Stomach smooth muscle (tissue), 2 donors: ENCODE results near the gene DIRAS1.

ENCODE experiments used
- H3K27ac ChIP-seq: one replicate; pipeline ENCODE4 v1.7.0; 2013; ENCODE audit warnings: mild to moderate bottlenecking, low read length, inconsistent platforms
- H3K27me3 ChIP-seq, 2 donors: one replicate each; pipeline ENCODE4 v1.7.0; 2013; ENCODE audit warnings: low read length in 2 of 2; ENCODE audit not compliant: insufficient read depth in 2 of 2, control insufficient read depth in 1 of 2
- H3K36me3 ChIP-seq, 2 donors: one replicate each; pipeline ENCODE4 v1.7.0; 2013; ENCODE audit warnings: low read length in 2 of 2; ENCODE audit not compliant: control insufficient read depth in 2 of 2, insufficient read depth in 2 of 2
- H3K4me1 ChIP-seq: one replicate; pipeline ENCODE4 v1.7.0; 2013; ENCODE audit warnings: low read length; ENCODE audit not compliant: control insufficient read depth, insufficient read depth
- H3K4me3 ChIP-seq, 2 donors: one replicate each; pipeline ENCODE4 v1.7.0; 2013; ENCODE audit warnings: low read length in 2 of 2
- H3K9ac ChIP-seq, 2 donors: one replicate each; pipeline ENCODE4 v1.7.0; 2013; ENCODE audit warnings: low read length in 2 of 2, mild to moderate bottlenecking in 1 of 2
- H3K9me3 ChIP-seq, 2 donors: one replicate each; pipeline ENCODE4 v1.7.0; 2013; ENCODE audit warnings: low read length in 2 of 2; ENCODE audit not compliant: control insufficient read depth in 2 of 2
- donor health status: healthy.
- donor health status: Pancreatic carcinoma.

DIRAS1 gene

DNA sequence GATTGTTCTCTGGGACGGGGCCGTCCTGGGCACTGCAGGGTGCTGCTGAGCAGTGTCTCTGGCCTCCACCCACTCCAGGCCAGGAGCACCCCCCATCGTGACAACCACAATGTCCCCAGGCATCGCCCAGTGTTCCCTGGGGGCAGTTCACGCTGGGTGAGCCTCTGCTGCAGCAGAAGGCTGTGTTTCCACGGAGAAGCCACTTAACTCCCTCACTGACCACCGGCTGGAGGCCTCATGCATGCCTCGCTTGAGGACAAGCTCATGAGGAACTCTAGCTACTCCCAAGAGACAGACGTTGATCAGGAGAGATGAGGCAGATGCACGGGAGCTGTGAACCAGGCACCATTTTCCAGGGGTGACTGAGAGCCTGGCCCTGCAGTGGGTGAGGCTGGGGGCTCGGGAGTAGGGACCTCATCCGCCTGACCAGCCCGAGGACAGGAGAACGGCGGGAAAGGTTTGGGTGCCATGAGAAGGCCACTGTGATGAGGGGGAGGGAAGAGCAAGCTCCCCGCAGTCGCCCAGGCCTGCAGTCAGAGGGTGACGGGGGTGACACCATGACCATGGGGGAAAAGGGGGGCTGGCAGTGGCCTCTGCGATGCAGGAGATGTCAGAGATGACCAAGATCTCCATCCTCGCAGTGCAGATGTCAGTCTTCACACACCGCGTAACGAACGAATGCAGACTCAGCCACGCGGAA lies 13.6 kb upstream of the DIRAS1 start:
- Histone ChIP-seq H3K9ac (no peak overlapping the region), H3K27me3 (no peaks in the 10 kb centered on the region), H3K4me1 (peaks cover 15% of the 10 kb centered on the region), H3K36me3 (peaks cover 8 to 12% of the 10 kb centered on the region in 2 donors), H3K4me3 (no peak overlapping the region), H3K27ac (no peak overlapping the region), H3K9me3 (no peaks in the 10 kb centered on the region)

DNA sequence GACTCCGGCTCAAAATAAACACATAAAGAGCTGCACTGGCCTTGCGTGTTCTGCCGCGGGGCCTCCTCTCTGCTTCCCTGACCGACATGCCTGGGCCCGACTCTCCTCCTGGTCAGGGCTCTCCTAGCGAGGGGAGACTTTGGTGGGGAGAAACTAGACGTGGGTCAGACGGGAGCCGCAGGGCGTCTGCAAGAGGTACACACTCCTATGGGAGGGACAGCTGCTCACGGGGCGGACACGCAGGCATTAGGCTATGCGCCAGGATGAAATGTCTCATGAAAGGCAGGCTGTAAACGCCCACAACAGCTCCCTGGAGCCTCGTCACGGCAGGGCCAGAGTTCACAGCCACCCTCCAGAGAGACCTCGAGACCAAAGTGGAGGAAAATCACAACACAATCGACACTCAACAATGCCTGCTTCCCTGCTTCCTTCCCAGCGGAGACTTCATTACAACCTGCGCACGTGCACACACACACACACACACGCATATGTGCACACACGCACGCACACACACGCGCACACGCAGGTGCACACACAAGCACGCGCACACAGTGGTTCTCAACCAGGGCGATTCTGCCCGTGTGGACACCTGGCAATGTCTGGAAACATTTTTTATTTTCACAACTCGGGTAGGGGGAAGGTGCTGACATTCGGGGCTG lies 12.9 kb upstream of the DIRAS1 start:
- Histone ChIP-seq H3K9me3 (no peaks in the 10 kb centered on the region), H3K4me3 (no peak overlapping the region), H3K4me1 (peaks cover 8% of the 10 kb centered on the region), H3K27ac (no peak overlapping the region), H3K27me3 (no peaks in the 10 kb centered on the region), H3K36me3 (peaks cover 8 to 12% of the 10 kb centered on the region in 2 donors), H3K9ac (no peak overlapping the region)

DNA sequence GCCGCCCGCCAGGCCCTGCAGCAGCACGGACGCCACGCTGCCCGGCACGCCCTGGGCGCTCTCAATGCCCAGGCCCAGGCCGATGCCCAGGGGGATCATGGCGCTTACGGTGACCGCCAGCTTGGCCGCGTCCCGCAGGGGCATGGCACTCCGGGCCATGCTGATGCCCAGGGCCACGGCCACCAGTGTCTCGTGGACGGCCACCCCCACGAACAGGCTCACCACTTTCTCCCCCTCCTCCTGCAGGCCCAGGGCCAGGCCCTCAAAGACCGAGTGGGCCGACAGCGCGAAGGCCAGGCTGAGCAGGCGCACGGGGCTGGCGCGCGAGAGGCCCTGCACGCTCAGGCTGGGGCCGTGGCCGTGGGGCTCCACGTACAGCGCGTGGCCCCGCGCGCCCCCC lies 11.7 kb upstream of the DIRAS1 start:
- H3K36me3 ChIP-seq, result peaks cover 8 to 12% of the 10 kb centered on the region in 2 donors

DNA sequence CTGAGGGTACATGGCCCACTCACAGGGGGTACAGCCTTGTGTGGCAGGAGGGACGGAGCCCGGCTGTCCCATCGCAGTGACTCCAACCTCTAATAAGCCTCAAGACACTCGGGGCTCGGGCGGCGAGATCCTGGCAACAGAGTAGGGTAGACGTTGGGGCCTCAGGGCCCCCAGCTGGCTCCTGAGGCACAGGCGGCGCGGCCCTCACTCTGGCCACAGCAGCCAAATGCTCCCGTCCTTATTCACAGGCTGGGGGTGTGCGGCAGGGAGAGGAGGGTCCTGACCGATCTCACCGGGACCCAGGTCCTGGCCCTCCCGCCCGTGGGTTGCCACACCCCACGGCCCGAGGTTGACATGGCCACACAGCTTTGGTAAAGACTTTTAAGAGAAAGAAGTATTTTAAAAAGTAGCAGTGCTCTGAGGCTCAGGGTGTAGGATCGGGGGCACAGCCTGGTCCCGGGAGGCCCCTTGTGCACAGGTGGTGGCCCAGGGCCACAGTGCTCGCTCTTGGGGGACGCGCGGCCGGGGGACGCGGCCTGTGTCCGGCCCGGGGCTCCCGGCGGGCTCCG lies 11.1 kb upstream of the DIRAS1 start:
- H3K36me3 ChIP-seq, result peaks cover 8 to 12% of the 10 kb centered on the region in 2 donors
- H3K27ac ChIP-seq, result no peak overlapping the region
- H3K9me3 ChIP-seq, result no peaks in the 10 kb centered on the region
- no peak overlapping the region for H3K9ac ChIP-seq
- H3K27me3 ChIP-seq, result peaks cover 3 to 4% of the 10 kb centered on the region in 2 donors
- no peaks in the 10 kb centered on the region for H3K4me1 ChIP-seq
- H3K4me3 ChIP-seq, result no peak overlapping the region

More for the DNA sequence above, 11.7 kb upstream of the DIRAS1 start:
- no peaks in the 10 kb centered on the region for H3K9me3 ChIP-seq
- no peaks in the 10 kb centered on the region for H3K27me3 ChIP-seq
- H3K4me1 ChIP-seq, result no peaks in the 10 kb centered on the region
- H3K4me3 ChIP-seq, result no peak overlapping the region
- H3K27ac ChIP-seq, result no peak overlapping the region
- no peak overlapping the region for H3K9ac ChIP-seq

DNA sequence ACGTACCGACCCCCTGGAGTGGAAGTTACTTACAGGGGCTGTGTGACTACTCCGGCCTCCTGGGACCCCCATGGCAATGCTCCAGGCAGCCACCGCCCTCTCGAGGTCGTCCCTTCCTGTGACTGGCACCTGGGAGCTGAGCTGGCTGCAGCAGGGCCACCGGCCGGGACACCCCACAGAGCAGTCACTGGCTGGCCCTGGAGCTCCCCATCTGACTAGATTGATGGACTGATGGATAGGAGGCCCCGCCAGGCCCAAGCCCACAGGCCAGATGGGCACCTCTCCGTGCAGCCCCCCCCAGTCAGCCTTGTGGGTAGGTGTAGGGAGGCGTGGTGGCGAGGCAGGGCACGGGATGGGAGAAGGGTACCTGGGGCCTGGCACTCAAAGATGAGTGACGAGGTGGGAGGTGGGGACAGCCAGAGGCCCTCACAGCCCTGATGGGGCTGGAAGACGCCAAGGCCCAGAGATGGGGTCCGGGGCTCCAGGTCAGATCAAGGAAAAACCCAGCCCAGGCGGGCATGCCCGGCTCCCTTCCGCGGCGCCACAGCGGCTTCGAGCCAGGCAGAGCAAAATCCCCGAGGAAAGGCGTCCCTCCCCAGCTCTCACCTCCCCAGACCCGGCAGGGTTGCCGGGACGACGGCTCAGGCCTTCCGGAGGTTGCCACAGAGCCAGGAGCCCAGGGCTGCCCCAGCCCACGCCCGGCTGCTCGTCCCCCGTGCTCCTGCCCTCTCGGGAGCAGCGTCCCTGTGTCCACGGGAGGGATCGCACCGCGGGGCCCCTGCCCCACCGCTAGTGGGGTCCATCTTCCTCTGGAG lies 10.2 kb upstream of the DIRAS1 start:
- Histone ChIP-seq H3K9ac (no peak overlapping the region), H3K36me3 (peaks cover 2 to 7% of the 10 kb centered on the region in 2 donors), H3K4me3 (no peak overlapping the region), H3K4me1 (no peaks in the 10 kb centered on the region), H3K27me3 (peaks cover 10 to 11% of the 10 kb centered on the region in 2 donors), H3K27ac (no peak overlapping the region), H3K9me3 (no peaks in the 10 kb centered on the region)

DNA sequence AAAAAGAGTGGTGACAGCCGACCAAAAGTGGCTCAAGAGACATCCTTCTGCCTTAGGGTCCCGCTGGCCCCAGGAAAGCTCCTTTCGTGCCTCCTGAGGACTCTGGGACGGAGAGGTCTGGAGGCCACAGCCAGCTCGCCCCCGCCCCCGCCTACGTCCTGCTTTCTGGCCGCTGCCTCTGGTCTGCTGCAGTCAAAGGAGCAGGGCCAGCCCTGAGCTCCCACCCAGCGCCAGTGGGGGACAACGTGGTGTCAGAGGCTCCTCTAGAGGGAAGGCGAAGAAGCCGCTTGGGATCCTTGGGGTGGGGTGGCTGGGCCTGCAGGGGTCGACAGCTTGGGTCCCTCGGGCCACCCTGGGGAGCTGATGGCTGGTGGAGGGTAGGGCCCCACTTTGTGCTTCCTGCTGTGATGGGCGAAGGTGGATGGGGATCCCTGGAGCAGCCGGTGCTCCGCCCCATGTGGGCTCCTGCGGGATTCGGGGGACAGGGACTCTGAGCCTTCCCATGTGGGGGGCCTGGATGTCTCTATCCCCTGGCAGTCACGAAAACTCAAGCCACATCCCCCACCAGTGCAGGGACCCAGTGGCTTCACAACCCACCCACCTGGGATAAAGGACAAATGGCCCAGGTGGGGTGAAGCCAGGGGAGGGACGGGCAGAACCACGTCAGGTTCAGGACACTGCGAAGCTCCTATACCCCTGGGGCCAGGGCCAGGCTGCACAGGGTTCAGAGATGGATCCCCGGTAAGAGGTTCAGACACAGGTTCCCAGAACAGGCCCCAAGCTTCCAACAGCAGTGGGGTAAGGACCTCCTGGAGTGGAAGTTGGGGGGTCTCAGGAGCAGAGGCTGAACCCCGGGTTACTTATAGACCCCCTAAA lies 9.0 kb upstream of the DIRAS1 start:
- Histone ChIP-seq H3K9me3 (no peaks in the 10 kb centered on the region), H3K4me1 (no peaks in the 10 kb centered on the region), H3K36me3 (peaks cover 0 to 4% of the 10 kb centered on the region in 2 donors), H3K4me3 (no peak overlapping the region), H3K27ac (no peak overlapping the region), H3K9ac (no peak overlapping the region), H3K27me3 (peaks cover 14 to 18% of the 10 kb centered on the region in 2 donors)

DNA sequence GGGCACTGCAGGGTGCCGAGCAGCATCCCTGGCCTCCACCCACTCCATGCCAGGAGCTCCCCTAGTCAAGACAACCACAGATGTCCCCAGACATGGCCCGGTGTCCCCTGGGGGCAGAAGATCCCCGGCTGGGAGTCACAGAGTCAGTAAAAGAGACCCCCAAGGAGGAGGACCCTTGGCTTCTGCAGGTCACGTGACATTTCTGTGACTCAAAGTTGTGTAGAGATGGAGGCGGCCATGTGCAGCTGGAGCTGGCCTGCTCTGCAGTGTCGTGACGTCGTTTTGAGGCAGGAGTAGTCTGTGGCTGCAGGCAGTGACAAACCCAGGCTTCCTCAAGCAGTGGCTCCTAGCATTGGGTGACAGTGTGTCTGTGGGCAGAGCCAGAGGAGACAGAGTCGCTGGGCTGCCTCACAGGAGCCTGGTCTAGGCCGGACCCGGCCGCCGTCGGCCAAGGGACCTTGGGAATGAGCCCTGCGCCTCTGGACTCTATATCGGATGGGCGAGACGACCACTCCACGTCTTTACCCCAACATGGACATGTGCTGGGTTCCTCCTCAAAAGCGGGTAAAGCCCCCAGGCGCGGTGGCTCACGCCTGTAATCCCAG lies 7.7 kb upstream of the DIRAS1 start:
- H3K9me3 ChIP-seq, result no peaks in the 10 kb centered on the region
- no peak overlapping the region for H3K9ac ChIP-seq
- H3K36me3 ChIP-seq, result no peaks in the 10 kb centered on the region
- H3K4me3 ChIP-seq, result no peak overlapping the region
- H3K27ac ChIP-seq, result no peak overlapping the region
- peaks cover 17 to 18% of the 10 kb centered on the region in 2 donors for H3K27me3 ChIP-seq
- H3K4me1 ChIP-seq, result peaks cover under 1% of the 10 kb centered on the region

DNA sequence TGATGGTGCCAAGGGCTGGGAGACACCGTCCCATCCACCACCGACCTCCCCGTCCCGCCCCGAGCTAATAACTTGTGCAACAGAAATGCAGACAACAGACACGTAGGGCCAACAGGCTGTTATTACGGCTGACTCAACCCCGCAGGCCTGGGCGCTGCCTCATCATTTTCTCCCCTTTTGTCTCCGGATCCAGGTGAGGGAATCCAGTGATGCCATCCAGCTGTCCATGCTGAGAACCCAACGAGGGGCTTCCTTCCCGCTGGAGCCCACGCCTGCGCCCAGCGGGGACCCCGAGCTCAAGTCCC lies 6.4 kb upstream of the DIRAS1 start:
- no peak overlapping the region for H3K4me3 ChIP-seq
- no peak overlapping the region for H3K27ac ChIP-seq
- no peaks in the 10 kb centered on the region for H3K36me3 ChIP-seq
- peaks cover 13% of the 10 kb centered on the region for H3K4me1 ChIP-seq
- peaks cover 17 to 18% of the 10 kb centered on the region in 2 donors for H3K27me3 ChIP-seq
- no peaks in the 10 kb centered on the region for H3K9me3 ChIP-seq
- H3K9ac ChIP-seq, result no peak overlapping the region

DNA sequence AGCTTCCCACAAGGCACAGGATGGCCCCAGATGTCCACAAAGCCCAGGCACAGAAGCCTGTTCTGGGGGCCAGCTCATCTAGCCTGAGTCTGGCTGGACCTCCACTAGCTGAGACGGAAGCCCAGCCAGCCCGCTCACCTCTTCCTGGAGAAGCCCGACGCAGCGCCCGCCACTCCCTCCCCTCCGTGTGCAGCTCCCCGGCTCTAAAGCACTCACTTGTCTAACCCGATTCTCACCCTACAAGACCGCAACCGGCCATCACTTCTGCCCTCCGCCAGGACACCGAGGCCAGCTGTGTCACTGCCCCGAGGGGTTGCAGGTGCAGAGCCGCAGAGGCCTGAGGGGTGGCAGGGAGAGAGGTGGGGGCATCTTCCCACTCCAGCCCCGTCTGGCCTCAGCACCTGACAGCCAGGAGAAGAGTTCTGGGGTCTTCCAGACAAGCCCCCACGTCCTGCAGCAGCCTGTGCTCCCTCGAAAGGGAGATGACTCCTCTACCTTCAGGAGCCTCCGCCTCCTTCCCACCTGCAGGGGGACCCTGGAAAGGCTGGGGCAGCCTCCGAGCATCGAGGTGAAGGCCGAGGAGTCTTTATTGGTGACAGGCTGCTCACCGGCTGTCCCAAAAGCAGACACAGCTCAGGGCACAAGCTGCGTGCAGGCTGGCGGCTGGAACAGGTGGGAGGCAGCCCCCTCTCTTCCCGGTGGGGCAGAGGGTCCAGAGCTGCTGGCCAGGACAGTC lies 5.9 kb upstream of the DIRAS1 start:
- H3K4me3 ChIP-seq, result no peak overlapping the region
- no peak overlapping the region for H3K27ac ChIP-seq
- peaks cover 21 to 23% of the 10 kb centered on the region in 2 donors for H3K27me3 ChIP-seq
- H3K4me1 ChIP-seq, result peaks cover 18% of the 10 kb centered on the region
- no peak overlapping the region for H3K9ac ChIP-seq
- no peaks in the 10 kb centered on the region for H3K9me3 ChIP-seq
- H3K36me3 ChIP-seq, result no peaks in the 10 kb centered on the region
